SU-DHL-6 (cell line): Measurements from ENCODE around the gene SEZ6.

Experiments
- H2AFZ ChIP-seq: fragments of 200-600 bp; sonication (generic); 2 replicates; pipeline ENCODE4 v1.6.1; 2014; ENCODE audit warnings: low read depth, mild to moderate bottlenecking, moderate library complexity, mixed read lengths, antibody characterized with exemption, low read length; ENCODE audit not compliant: severe bottlenecking
- H3F3A ChIP-seq: fragments of 200-600 bp; shearing (Covaris generic); 2 replicates; pipeline ENCODE4 v1.6.0; 2016; ENCODE audit warnings: antibody characterized with exemption, mild to moderate bottlenecking; ENCODE audit not compliant: insufficient read depth
- H3K27ac ChIP-seq: fragments of 200-600 bp; sonication (generic); 2 replicates; pipeline ENCODE4 v1.5.1; 2016; ENCODE audit warnings: low read depth, mild to moderate bottlenecking, low read length, moderate library complexity, mixed read lengths
- H3K27me3 ChIP-seq: fragments of 200-600 bp; sonication (generic), shearing (Covaris generic); 2 replicates; pipeline ENCODE4 v1.6.0; 2014; ENCODE audit warnings: mild to moderate bottlenecking, low read length
- H3K36me3 ChIP-seq: fragments of 200-600 bp; sonication (generic); 2 replicates; pipeline ENCODE4 v1.6.1; 2014; ENCODE audit warnings: mild to moderate bottlenecking, low read length, mixed read lengths
- H3K4me2 ChIP-seq: fragments of 300-600, 200-600 bp; shearing (Covaris generic), sonication (generic); 2 replicates; pipeline ENCODE4 v1.6.0; 2014; ENCODE audit warnings: low read length, low read depth, mild to moderate bottlenecking; ENCODE audit not compliant: poor library complexity, severe bottlenecking
- H3K4me3 ChIP-seq: fragments of 200-600 bp; sonication (generic); 2 replicates; pipeline ENCODE4 v1.5.1; 2014; ENCODE audit warnings: antibody characterized with exemption, low read length, mild to moderate bottlenecking, mixed read lengths; ENCODE audit not compliant: insufficient read depth, poor library complexity, severe bottlenecking
- H3K79me2 ChIP-seq: fragments of 200-600 bp; sonication (generic); 2 replicates; pipeline ENCODE4 v1.6.1; 2014; ENCODE audit warnings: mild to moderate bottlenecking, low read length, moderate library complexity; ENCODE audit not compliant: insufficient read depth
- H3K9ac ChIP-seq: fragments of 200-600 bp; sonication (generic); 2 replicates; pipeline ENCODE4 v1.7.0; 2014; ENCODE audit warnings: mild to moderate bottlenecking, low read length
- H3K9me2 ChIP-seq: fragments of 200-600 bp; sonication (generic); replicated peaks from 2 replicates; pipeline ENCODE4 v1.6.1; 2014; ENCODE audit warnings: low read length; ENCODE audit not compliant: insufficient read depth
- H3K9me3 ChIP-seq: fragments of 200-600 bp; sonication (generic); 2 replicates; pipeline ENCODE4 v1.6.1; 2014; ENCODE audit warnings: low read length, mixed read lengths; ENCODE audit not compliant: insufficient read depth
- H4K20me1 ChIP-seq: fragments of 200-600 bp; sonication (generic); 2 replicates; pipeline ENCODE4 v1.6.1; 2014; ENCODE audit warnings: low read depth, mild to moderate bottlenecking, antibody characterized with exemption, low read length, moderate library complexity, mixed read lengths
- EZH2phosphoT487 ChIP-seq: fragments of 200-600 bp; sonication (generic), shearing (Covaris generic); conservative IDR thresholded peaks from 2 replicates; pipeline ENCODE4 v1.6.1; 2018; ENCODE audit warnings: mild to moderate bottlenecking, antibody characterized with exemption, low read length, moderate library complexity, mixed read lengths
- TF ChIP-seq, protein P1 (sequence below): fragments of 200-600 bp; sonication (generic); IDR thresholded peaks from one replicate; pipeline ENCODE4 v1.5.1; 2017; ENCODE audit warnings: antibody characterized with exemption, mild to moderate bottlenecking, low read length, moderate library complexity; ENCODE audit not compliant: insufficient read depth, poor library complexity, severe bottlenecking

SEZ6 gene

DNA sequence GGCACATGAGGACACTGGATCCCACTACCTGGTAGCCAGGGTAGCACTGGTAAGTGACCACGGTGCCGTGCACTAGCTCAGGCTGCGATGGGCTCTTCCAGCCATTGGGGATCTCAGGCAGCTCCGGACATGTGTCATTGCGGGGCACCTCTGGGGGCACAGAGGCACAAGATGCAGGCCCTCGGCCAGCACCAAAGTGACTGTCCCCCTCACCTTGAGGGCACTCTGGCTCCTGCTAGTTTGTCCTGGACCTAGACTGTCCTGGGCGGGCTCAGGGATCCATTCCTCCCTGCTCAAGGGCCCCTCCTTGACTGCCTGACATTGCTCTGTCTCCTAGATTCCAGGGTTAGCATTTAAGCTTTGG lies 47.9 kb downstream of the SEZ6 start:
- no peak for TF ChIP-seq EZH2phosphoT487
- TF ChIP-seq, protein P1, sequence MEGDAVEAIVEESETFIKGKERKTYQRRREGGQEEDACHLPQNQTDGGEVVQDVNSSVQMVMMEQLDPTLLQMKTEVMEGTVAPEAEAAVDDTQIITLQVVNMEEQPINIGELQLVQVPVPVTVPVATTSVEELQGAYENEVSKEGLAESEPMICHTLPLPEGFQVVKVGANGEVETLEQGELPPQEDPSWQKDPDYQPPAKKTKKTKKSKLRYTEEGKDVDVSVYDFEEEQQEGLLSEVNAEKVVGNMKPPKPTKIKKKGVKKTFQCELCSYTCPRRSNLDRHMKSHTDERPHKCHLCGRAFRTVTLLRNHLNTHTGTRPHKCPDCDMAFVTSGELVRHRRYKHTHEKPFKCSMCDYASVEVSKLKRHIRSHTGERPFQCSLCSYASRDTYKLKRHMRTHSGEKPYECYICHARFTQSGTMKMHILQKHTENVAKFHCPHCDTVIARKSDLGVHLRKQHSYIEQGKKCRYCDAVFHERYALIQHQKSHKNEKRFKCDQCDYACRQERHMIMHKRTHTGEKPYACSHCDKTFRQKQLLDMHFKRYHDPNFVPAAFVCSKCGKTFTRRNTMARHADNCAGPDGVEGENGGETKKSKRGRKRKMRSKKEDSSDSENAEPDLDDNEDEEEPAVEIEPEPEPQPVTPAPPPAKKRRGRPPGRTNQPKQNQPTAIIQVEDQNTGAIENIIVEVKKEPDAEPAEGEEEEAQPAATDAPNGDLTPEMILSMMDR: no peak
- H3K4me2 ChIP-seq: no peak overlapping the region
- no peak overlapping the region for H3K4me3 ChIP-seq

DNA sequence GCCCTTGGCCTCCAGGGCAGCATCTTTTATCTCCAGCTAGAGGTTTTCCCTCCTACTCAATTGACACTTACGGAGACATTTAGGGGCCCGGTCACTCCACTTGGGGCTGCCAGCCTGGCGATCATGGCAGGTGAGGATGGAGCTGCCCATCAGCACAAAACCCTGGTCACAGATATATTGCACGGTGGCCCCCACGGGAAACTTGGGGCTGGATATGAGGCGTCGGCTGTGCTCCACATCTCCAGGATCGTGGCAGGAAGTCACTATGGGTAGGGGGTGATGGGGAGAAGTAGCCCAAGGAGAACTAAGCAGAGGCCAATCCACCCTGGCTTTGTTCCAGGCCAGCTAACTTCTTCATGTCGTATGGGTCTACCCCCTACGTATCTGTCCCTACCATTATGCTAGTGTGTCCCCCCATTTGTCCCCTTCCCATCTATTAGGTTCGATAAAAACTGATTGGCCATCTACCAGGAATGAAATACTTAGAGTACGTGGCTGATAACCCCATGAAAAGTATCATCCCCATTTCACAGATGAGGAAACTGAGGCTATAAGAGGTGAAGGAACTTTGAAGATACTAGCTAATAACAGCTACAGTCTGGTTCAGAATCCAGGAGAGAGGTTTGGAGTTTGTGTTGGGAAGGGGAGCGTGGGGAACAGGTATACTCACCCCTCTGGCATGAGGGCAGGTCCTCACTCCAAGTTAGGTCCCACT lies 48.4 kb downstream of the SEZ6 start:
- Histone ChIP-seq H3K9me2 (no peaks in the 10 kb centered on the region), H3K4me2 (no peak overlapping the region), H3K27me3 (no peaks in the 10 kb centered on the region), H2AFZ (no peak overlapping the region), H3K36me3 (no peaks in the 10 kb centered on the region), H3K9ac (no peak overlapping the region), H3K79me2 (no peaks in the 10 kb centered on the region), H3K27ac (no peak overlapping the region), H3K9me3 (no peaks in the 10 kb centered on the region), H4K20me1 (no peaks in the 10 kb centered on the region), H3K4me3 (no peak overlapping the region), H3F3A (peaks cover 7% of the 10 kb centered on the region; the same call in 1 of the 2 replicates)
- TF ChIP-seq, protein P1: no peak
- TF ChIP-seq EZH2phosphoT487: no peak

More for the DNA sequence above, 47.9 kb downstream of the SEZ6 start:
- Histone ChIP-seq H3K27ac (no peak overlapping the region), H3K9ac (no peak overlapping the region), H3K9me2 (no peaks in the 10 kb centered on the region), H3K36me3 (no peaks in the 10 kb centered on the region), H2AFZ (no peak overlapping the region), H3K27me3 (no peaks in the 10 kb centered on the region), H3K79me2 (no peaks in the 10 kb centered on the region), H3K9me3 (no peaks in the 10 kb centered on the region), H3F3A (peaks cover 3% of the 10 kb centered on the region; the same call in 1 of the 2 replicates), H4K20me1 (no peaks in the 10 kb centered on the region)

DNA sequence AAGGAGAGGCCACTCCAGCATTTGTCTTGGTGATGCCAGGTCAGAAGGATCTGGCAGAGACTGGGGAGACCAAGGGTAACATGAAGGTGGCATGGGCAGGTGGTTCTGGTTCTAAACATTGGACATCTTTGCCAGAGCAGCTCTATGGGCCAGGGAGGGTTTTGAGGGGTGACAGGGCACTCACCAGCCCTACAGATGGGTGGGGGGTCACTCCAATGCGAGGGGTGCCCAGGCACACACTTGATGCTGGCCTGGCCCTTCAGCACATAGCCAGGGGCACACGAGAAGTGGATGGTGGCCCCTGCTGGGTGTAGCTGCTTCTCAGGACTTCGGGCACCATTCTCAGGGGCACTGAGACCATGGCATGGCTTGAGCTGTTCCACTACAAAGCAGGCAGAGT lies 49.0 kb downstream of the SEZ6 start:
- H3K9me3 ChIP-seq: no peaks in the 10 kb centered on the region
- no peak overlapping the region for H3K4me2 ChIP-seq
- H3K9ac ChIP-seq: no peak overlapping the region
- H4K20me1 ChIP-seq: no peaks in the 10 kb centered on the region
- no peak overlapping the region for H3K27ac ChIP-seq
- no peak overlapping the region for H3K4me3 ChIP-seq
- no peaks in the 10 kb centered on the region for H3K79me2 ChIP-seq
- no peaks in the 10 kb centered on the region for H3K36me3 ChIP-seq
- no peak overlapping the region for H2AFZ ChIP-seq
- peaks cover 10% of the 10 kb centered on the region for H3F3A ChIP-seq
- no peaks in the 10 kb centered on the region for H3K27me3 ChIP-seq
- no peaks in the 10 kb centered on the region for H3K9me2 ChIP-seq
- TF ChIP-seq EZH2phosphoT487: no peak
- TF ChIP-seq, protein P1: no peak
